Vagina (tissue), 2 donors: ENCODE data around the gene CLEC7A. TPM values are rescaled to one million over a fixed set of nuclear protein-coding genes. Genes with fewer than 3 reads are reported as not detected.

ENCODE experiments used
- DNase-seq, 2 donors: peaks; one replicate each; pipeline ENCODE4 v3.0.0-alpha.2; 2017; ENCODE audit errors: extremely low spot score in 2 of 2
- H3K27ac ChIP-seq: fragments of 200-600 bp; sonication (generic); one replicate; pipeline ENCODE4 v1.5.1; 2019
- H3K27me3 ChIP-seq: fragments of 200-600 bp; sonication (generic); one replicate; pipeline ENCODE4 v1.5.1; 2019
- H3K36me3 ChIP-seq, 2 donors: fragments of 200-600 bp; sonication (generic); one replicate each; pipeline ENCODE4 v1.5.1; 2017 to 2019
- H3K4me1 ChIP-seq: fragments of 200-600 bp; sonication (generic); one replicate; pipeline ENCODE4 v1.5.1; 2019
- H3K4me3 ChIP-seq, 2 donors: fragments of 200-600 bp; sonication (generic); 1 replicate in 1 of 2; 2 replicates in 1 of 2; pipeline ENCODE4 v1.5.1; 2016 to 2019
- H3K9me3 ChIP-seq: fragments of 200-600 bp; sonication (generic); one replicate; pipeline ENCODE4 v1.5.1; 2019
- POLR2A ChIP-seq, 2 donors: fragments of 450-650 bp; IDR thresholded peaks; one replicate each; pipeline ENCODE4 v1.6.1; 2017; ENCODE audit warnings: antibody characterized with exemption in 2 of 2, mild to moderate bottlenecking in 2 of 2, moderate library complexity in 2 of 2
- POLR2AphosphoS5 ChIP-seq, 2 donors: sonication (generic); formaldehyde crosslinking; IDR thresholded peaks; one replicate each; pipeline ENCODE4 v1.9.0; 2017; ENCODE audit warnings: antibody characterized with exemption in 2 of 2, mild to moderate bottlenecking in 2 of 2, low read depth in 1 of 2; ENCODE audit not compliant: insufficient read depth in 1 of 2
- intact Hi-C: fragments of 100-400 bp; cut with DNase I; formaldehyde crosslinking; loops from one replicate; pipeline ENCODE4 v1.15.1; 2023
- total RNA-seq: library from RNA; depleted of rRNA; stranded (reverse); fragments of >200 nt; gene quantifications from one replicate; pipeline ENCODE4 v1.2.3, GENCODE V29; 2016
- TF ChIP-seq, protein P1 (sequence below), 3 experiments: fragments of 450-650 bp in 2 of 3; fragments of 200-600 bp in 1 of 3; sonication (generic) in 1 of 3; IDR thresholded peaks; one replicate each; pipeline ENCODE4 v1.5.1; 2017 to 2019; ENCODE audit warnings: antibody characterized with exemption in 3 of 3, mild to moderate bottlenecking in 2 of 3, moderate library complexity in 2 of 3

Gene CLEC7A
- total RNA-seq, 1 donor from 2014 or later, result 7.9 TPM

DNA sequence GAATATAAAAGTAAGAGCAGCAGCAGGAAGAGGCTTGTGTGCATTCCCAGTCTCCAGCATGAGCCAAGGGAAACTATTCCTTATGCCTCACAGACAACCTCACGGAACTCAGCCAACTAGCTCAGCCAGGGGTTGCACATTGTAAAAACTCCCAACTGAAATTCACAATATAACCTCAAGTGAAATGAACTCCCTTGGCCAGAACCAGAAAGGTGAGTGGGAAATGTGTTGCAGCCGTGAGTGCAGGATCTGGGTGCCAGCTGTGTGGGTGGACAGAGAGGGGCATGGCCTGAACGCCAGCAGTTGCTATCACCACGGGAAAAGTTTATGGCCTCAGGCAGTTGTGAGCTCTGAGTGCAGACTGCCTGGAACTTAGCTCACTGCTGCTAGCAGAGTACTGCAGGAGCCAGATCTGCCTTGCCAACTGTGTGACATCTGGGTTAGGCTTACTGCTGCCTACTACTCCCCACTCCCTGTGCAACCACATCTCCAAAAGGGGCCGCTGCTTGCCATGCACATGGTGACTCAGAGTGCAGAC lies 28.9 kb downstream of the CLEC7A start:
- H3K27ac ChIP-seq, result peak overlapping the region; percentile 54
- no peaks in the 10 kb centered on the region for H3K27me3 ChIP-seq
- TF ChIP-seq, protein P1, sequence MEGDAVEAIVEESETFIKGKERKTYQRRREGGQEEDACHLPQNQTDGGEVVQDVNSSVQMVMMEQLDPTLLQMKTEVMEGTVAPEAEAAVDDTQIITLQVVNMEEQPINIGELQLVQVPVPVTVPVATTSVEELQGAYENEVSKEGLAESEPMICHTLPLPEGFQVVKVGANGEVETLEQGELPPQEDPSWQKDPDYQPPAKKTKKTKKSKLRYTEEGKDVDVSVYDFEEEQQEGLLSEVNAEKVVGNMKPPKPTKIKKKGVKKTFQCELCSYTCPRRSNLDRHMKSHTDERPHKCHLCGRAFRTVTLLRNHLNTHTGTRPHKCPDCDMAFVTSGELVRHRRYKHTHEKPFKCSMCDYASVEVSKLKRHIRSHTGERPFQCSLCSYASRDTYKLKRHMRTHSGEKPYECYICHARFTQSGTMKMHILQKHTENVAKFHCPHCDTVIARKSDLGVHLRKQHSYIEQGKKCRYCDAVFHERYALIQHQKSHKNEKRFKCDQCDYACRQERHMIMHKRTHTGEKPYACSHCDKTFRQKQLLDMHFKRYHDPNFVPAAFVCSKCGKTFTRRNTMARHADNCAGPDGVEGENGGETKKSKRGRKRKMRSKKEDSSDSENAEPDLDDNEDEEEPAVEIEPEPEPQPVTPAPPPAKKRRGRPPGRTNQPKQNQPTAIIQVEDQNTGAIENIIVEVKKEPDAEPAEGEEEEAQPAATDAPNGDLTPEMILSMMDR (IDR thresholded peaks at IDR 0.05), result no peak
- no peak for TF ChIP-seq POLR2AphosphoS5 (IDR thresholded peaks at IDR 0.05; ENCODE audit: insufficient read depth in 1 of 2, low read depth in 1 of 2)
- no peak for TF ChIP-seq POLR2A (IDR thresholded peaks at IDR 0.05)
- no peaks in the 10 kb centered on the region for H3K36me3 ChIP-seq
- H3K4me1 ChIP-seq, result peaks cover 17% of the 10 kb centered on the region
- intact Hi-C loops, result no loop called here
- H3K9me3 ChIP-seq, result no peaks in the 10 kb centered on the region
- H3K4me3 ChIP-seq, result no peak overlapping the region
- no peak for DNase-seq

DNA sequence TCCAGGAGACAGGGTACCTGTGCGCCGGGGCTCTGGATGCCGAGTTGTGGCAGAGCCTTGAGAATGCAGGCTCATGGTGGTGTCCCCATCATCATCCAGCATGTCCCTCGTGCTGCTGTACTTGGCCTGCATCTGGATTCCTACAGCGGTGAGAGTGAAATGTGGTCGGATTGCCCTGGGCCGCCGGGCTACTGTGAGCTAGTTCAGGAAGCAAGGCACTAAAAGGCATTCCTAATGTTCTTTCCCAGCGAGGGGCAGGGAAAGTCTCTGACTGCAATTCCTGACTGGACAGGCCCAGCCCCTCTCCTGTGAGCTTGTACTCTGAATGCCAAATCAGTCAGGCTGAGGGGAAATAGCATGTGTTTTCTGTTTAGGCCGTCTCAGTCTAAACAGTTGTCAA lies 31.2 kb downstream of the CLEC7A start, which contains the start of gene CLEC1A:
Gene CLEC1A, minus strand, starts transcription at position 195 of the 400 bp plus-strand sequence. Its CDS starts 63 bp downstream, at position 132.
- H3K27ac ChIP-seq, result peak within 1 kb of the TSS; percentile 59
- peak within 1 kb of the TSS in 1 of 2 donors; percentile 21 for H3K4me3 ChIP-seq
- intact Hi-C loops, result no loop called here
- no peaks in the 10 kb centered on the region for H3K36me3 ChIP-seq
- H3K27me3 ChIP-seq, result no peaks in the 10 kb centered on the region
- peak; percentile 33 to 63 for TF ChIP-seq POLR2AphosphoS5 (IDR thresholded peaks at IDR 0.05; ENCODE audit: insufficient read depth in 1 of 2, low read depth in 1 of 2)
- TF ChIP-seq, protein P1 (IDR thresholded peaks at IDR 0.05), result no peak
- H3K9me3 ChIP-seq, result no peaks in the 10 kb centered on the region
- H3K4me1 ChIP-seq, result peaks cover 17% of the 10 kb centered on the region
- no peak for DNase-seq

DNA sequence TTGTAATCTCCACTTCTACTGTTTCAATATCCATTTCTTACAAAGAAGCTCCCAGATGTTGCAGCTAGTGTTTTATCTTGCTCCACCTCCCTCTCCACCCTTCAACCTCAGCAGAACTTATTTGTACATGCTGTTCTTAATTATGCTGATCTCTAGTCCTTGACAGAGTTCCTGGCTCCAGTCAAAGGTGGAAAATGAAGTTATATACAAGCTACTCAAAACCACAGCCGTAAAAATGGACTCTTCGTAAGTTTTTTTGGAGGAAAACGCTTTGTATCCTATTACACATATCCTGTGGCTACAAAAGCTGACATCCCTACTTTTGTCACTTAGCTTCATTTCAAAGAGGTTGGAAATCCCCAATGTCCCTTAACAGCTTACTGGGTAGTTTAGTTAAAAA lies 32.5 kb downstream of the CLEC7A start:
- Histone ChIP-seq H3K27ac (peak overlapping the region; percentile 59), H3K4me3 (peak overlapping the region in 1 of 2 donors; percentile 0), H3K27me3 (no peaks in the 10 kb centered on the region), H3K9me3 (no peaks in the 10 kb centered on the region), H3K36me3 (no peaks in the 10 kb centered on the region), H3K4me1 (peaks cover 17% of the 10 kb centered on the region)
- TF ChIP-seq POLR2AphosphoS5 (IDR thresholded peaks at IDR 0.05; ENCODE audit: insufficient read depth in 1 of 2, low read depth in 1 of 2) (peak in 1 of 2 donors; percentile 54), POLR2A (IDR thresholded peaks at IDR 0.05) (no peak)
- intact Hi-C loops, result no loop called here
- DNase-seq, result no peak

DNA sequence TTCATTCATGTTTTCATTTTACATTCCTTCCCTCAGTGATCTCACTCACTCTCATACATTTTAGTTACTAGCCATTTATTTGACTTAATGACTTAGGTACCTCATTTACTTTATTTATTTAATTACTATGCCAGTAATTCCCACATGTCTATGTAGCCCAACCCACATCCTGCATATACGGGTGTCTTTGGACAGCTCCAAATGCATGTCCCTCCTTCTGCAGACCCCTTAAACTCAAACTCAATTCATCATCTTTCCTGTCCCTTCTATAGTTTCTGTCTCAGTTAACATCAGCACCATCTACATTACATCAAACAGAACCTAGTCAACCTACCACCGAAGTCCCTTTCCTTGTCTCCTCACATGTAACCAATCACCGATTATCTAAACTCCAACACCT lies 34.0 kb downstream of the CLEC7A start:
- TF ChIP-seq POLR2AphosphoS5 (IDR thresholded peaks at IDR 0.05; ENCODE audit: insufficient read depth in 1 of 2, low read depth in 1 of 2) (no peak), POLR2A (IDR thresholded peaks at IDR 0.05) (no peak)
- TF ChIP-seq, protein P1 (IDR thresholded peaks at IDR 0.05), result no peak
- H3K9me3 ChIP-seq, result no peaks in the 10 kb centered on the region
- peak overlapping the region; percentile 22 for H3K27ac ChIP-seq
- DNase-seq, result no peak
- intact Hi-C loops, result no loop called here
- H3K4me1 ChIP-seq, result peaks cover 8% of the 10 kb centered on the region
- H3K4me3 ChIP-seq, result peak overlapping the region in 1 of 2 donors; percentile 0
- H3K27me3 ChIP-seq, result no peaks in the 10 kb centered on the region
- no peaks in the 10 kb centered on the region for H3K36me3 ChIP-seq

DNA sequence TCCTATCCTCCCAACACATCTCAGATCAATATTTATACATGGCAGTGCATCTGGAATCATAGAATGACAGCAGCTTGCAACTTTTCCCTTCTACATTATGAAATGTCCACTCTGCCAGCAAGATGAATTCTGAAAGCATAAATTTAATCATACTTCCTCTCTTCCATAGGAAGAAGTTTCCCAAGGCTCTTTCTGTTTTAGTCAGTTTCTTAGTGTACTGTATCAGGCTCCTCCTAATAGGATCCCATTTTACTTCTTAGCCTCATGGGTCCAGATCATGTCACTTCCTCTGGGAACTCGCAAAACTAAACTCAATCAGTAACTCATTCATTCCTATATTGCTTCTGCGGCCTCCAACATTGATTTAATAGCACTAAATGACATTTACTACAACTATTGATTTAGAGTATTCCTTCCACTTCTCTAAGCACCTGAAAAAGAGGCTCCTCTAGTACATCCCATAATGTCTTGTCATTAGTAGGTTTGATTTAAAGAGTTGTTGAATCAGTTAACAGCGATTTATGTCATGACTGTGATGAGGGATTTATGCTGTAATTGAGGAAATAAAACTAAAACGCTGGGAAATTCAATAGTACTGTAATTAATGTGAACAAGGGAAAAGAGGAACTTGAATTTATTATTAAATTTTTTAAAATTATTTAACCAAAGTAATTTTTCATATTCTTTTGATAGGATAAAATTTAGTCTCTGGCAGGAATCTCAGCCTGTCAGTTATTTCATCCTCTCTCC lies 35.2 kb downstream of the CLEC7A start:
- no peak for DNase-seq
- peaks cover 3% of the 10 kb centered on the region for H3K4me1 ChIP-seq
- H3K27me3 ChIP-seq, result no peaks in the 10 kb centered on the region
- H3K4me3 ChIP-seq, result no peak overlapping the region
- no peaks in the 10 kb centered on the region for H3K9me3 ChIP-seq
- intact Hi-C loops, result no loop called here
- H3K36me3 ChIP-seq, result no peaks in the 10 kb centered on the region
- TF ChIP-seq, protein P1 (IDR thresholded peaks at IDR 0.05), result no peak
- TF ChIP-seq POLR2AphosphoS5 (IDR thresholded peaks at IDR 0.05; ENCODE audit: insufficient read depth in 1 of 2, low read depth in 1 of 2) (no peak), POLR2A (IDR thresholded peaks at IDR 0.05) (no peak)
- peak overlapping the region; percentile 55 for H3K27ac ChIP-seq
